Mucosa of stomach (tissue), 1 donor: Measurements from ENCODE around the gene HHIPL2.
"Not testable (repeated sequence)": the region's sequence is repeated elsewhere in the genome, so short reads cannot be mapped to it uniquely, and the experiment has no call there.

Experiments
- H3K27me3 ChIP-seq: one replicate; pipeline ENCODE4 v1.7.0; 2013; ENCODE audit warnings: mild to moderate bottlenecking, low read length; ENCODE audit not compliant: control insufficient read depth, insufficient read depth
- H3K36me3 ChIP-seq: one replicate; pipeline ENCODE4 v1.7.0; 2013; ENCODE audit warnings: low read length; ENCODE audit not compliant: control insufficient read depth, insufficient read depth
- H3K4me1 ChIP-seq: one replicate; pipeline ENCODE4 v1.7.0; 2013; ENCODE audit warnings: mild to moderate bottlenecking, low read length; ENCODE audit not compliant: control insufficient read depth, insufficient read depth
- H3K4me3 ChIP-seq: one replicate; pipeline ENCODE4 v1.7.0; 2013; ENCODE audit warnings: low read length
- H3K9ac ChIP-seq: one replicate; pipeline ENCODE4 v1.7.0; 2013; ENCODE audit warnings: mild to moderate bottlenecking, low read length, moderate library complexity
- H3K9me3 ChIP-seq: one replicate; pipeline ENCODE4 v1.7.0; 2013; ENCODE audit warnings: mild to moderate bottlenecking, low read length, moderate library complexity; ENCODE audit not compliant: control insufficient read depth
- donor health status: Pancreatic carcinoma.

HHIPL2 gene

GRCh38 chr1:222473717-222474116, 74.2 kb downstream of the HHIPL2 start:
- not testable (repeated sequence) for H3K9me3 ChIP-seq, H3K9ac ChIP-seq, H3K27me3 ChIP-seq, H3K4me1 ChIP-seq, H3K36me3 ChIP-seq, H3K4me3 ChIP-seq

GRCh38 chr1:222472776-222473540, 74.9 kb downstream of the HHIPL2 start:
- not testable (repeated sequence) for H3K9ac ChIP-seq, H3K36me3 ChIP-seq, H3K4me1 ChIP-seq, H3K4me3 ChIP-seq, H3K9me3 ChIP-seq, H3K27me3 ChIP-seq
